DND-41 (cell line): ENCODE measurements around the gene MRM2.

ENCODE experiments used
- ATAC-seq: fragments of 200-7000 bp; cut with Tn5 transposase; 3 replicates; pipeline ENCODE4 v1.9.1; 2021; ENCODE audit warnings: low read depth; ENCODE audit not compliant: insufficient read depth
- DNase-seq: peaks from one replicate; pipeline ENCODE4 v3.0.0-alpha.2; 2020
- H2AFZ ChIP-seq: 2 replicates; pipeline ENCODE4 v1.6.0; 2012; ENCODE audit warnings: low read depth, low read length
- H3K27ac ChIP-seq: 2 replicates; pipeline ENCODE4 v1.5.1; 2012; ENCODE audit warnings: low read length, inconsistent platforms
- H3K27me3 ChIP-seq: fragments of 200-600 bp; sonication (generic); 2 replicates; pipeline ENCODE4 v1.6.0; 2012; ENCODE audit warnings: low read length, mild to moderate bottlenecking, inconsistent platforms; ENCODE audit not compliant: insufficient read depth, poor library complexity
- H3K36me3 ChIP-seq: 2 replicates; pipeline ENCODE4 v1.5.1; 2012; ENCODE audit warnings: low read length, inconsistent platforms; ENCODE audit not compliant: insufficient read depth
- H3K4me1 ChIP-seq: 2 replicates; pipeline ENCODE4 v1.5.1; 2012; ENCODE audit warnings: mild to moderate bottlenecking, low read length; ENCODE audit not compliant: insufficient read depth
- H3K4me2 ChIP-seq: 2 replicates; pipeline ENCODE4 v1.6.0; 2012; ENCODE audit warnings: mild to moderate bottlenecking, moderate library complexity, low read length, inconsistent platforms; ENCODE audit not compliant: insufficient read depth
- H3K4me3 ChIP-seq, 2 experiments: fragments of 200-600 bp in 1 of 2; shearing (Covaris generic) in 1 of 2; 2 replicates each; pipeline ENCODE4 v1.5.1; 2012 to 2016; ENCODE audit warnings: inconsistent platforms in 2 of 2, low read length in 2 of 2, mild to moderate bottlenecking in 2 of 2, low read depth in 1 of 2, moderate library complexity in 1 of 2
- H3K79me2 ChIP-seq: 2 replicates; pipeline ENCODE4 v1.6.0; 2012; ENCODE audit warnings: low read length, inconsistent platforms; ENCODE audit not compliant: insufficient read depth
- H3K9ac ChIP-seq: 2 replicates; pipeline ENCODE4 v1.6.0; 2012; ENCODE audit warnings: low read depth, mild to moderate bottlenecking, inconsistent platforms, low read length, moderate library complexity
- H3K9me3 ChIP-seq: 2 replicates; pipeline ENCODE4 v1.5.1; 2012; ENCODE audit warnings: low read length, moderate library complexity, mild to moderate bottlenecking, inconsistent platforms; ENCODE audit not compliant: insufficient read depth, severe bottlenecking
- H4K20me1 ChIP-seq: 2 replicates; pipeline ENCODE4 v1.6.0; 2012; ENCODE audit warnings: low read length; ENCODE audit not compliant: insufficient read depth
- EZH2 ChIP-seq: IDR thresholded peaks from 3 replicates; pipeline ENCODE4 v1.6.1; 2012; ENCODE audit warnings: borderline replicate concordance, low read depth, mild to moderate bottlenecking, moderate library complexity, low read length, inconsistent platforms; ENCODE audit not compliant: severe bottlenecking
- TF ChIP-seq, protein P1 (sequence below): IDR thresholded peaks from 2 replicates; pipeline ENCODE4 v1.5.1; 2012; ENCODE audit warnings: borderline replicate concordance, low read length, moderate library complexity, mild to moderate bottlenecking; ENCODE audit not compliant: poor library complexity, severe bottlenecking; ENCODE audit errors: extremely low read depth

MRM2 gene

DNA sequence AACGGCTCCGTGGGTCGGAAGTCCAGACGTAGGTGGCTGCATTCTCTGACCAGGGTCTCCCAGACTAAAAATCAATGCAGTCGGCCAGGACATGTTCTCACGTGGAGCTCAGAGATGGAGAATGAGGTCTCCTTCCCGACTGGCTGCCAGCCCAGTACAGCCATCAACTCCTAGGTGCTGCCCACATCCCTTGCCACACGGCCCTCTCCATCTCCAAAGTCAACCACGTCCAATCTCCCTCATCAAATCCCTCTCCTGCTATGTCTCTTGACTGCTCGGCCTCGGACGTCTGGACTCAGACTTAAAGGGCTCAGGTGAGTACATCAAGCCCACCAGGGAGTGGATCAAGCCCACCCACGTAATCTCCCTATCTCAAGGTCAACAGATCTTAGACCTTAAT lies 16.2 kb downstream of the MRM2 start:
- Histone ChIP-seq H3K4me1 (peaks cover 14% of the 10 kb centered on the region), H4K20me1 (peaks cover 55% of the 10 kb centered on the region), H3K79me2 (peaks cover 61% of the 10 kb centered on the region), H3K27me3 (no peaks in the 10 kb centered on the region), H3K4me2 (no peak overlapping the region), H3K4me3 (no peak overlapping the region), H2AFZ (no peak overlapping the region), H3K9me3 (no peaks in the 10 kb centered on the region), H3K36me3 (peaks cover 96% of the 10 kb centered on the region), H3K9ac (no peak overlapping the region), H3K27ac (no peak overlapping the region)
- ATAC-seq (no peak), DNase-seq (no peak)
- TF ChIP-seq, protein P1, sequence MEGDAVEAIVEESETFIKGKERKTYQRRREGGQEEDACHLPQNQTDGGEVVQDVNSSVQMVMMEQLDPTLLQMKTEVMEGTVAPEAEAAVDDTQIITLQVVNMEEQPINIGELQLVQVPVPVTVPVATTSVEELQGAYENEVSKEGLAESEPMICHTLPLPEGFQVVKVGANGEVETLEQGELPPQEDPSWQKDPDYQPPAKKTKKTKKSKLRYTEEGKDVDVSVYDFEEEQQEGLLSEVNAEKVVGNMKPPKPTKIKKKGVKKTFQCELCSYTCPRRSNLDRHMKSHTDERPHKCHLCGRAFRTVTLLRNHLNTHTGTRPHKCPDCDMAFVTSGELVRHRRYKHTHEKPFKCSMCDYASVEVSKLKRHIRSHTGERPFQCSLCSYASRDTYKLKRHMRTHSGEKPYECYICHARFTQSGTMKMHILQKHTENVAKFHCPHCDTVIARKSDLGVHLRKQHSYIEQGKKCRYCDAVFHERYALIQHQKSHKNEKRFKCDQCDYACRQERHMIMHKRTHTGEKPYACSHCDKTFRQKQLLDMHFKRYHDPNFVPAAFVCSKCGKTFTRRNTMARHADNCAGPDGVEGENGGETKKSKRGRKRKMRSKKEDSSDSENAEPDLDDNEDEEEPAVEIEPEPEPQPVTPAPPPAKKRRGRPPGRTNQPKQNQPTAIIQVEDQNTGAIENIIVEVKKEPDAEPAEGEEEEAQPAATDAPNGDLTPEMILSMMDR, result no peak
- TF ChIP-seq EZH2, result no peak

DNA sequence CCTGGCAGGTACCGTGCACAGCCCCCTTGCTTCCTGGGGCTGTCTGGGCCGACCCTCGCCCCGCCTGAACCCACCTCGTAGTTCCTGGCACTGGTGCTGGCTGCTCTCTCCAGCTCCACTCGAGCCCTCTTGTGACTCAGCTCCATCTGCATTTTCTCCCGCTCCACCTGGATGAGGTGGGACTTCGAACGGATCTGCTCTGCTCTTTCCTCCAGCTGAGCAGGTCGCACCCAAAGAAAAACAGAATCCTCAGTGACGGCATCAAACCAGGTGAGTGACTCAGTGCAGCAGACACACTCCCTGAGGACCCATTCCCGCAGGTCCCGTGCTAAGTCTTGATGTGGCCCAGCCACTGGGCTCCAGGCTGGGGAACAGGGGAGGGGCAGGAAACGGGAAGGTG lies 16.7 kb downstream of the MRM2 start:
- no peak overlapping the region for H3K9ac ChIP-seq
- no peaks in the 10 kb centered on the region for H3K9me3 ChIP-seq
- no peak overlapping the region for H3K4me2 ChIP-seq
- H3K27ac ChIP-seq, result no peak overlapping the region
- no peak for TF ChIP-seq EZH2
- TF ChIP-seq, protein P1, result no peak
- peaks cover 58% of the 10 kb centered on the region for H3K79me2 ChIP-seq
- H3K27me3 ChIP-seq, result no peaks in the 10 kb centered on the region
- H3K4me1 ChIP-seq, result peaks cover 9% of the 10 kb centered on the region
- no peak for DNase-seq
- H3K36me3 ChIP-seq, result peaks cover 96% of the 10 kb centered on the region
- H4K20me1 ChIP-seq, result peaks cover 53% of the 10 kb centered on the region
- no peak overlapping the region for H2AFZ ChIP-seq
- ATAC-seq, result no peak
- no peak overlapping the region for H3K4me3 ChIP-seq

DNA sequence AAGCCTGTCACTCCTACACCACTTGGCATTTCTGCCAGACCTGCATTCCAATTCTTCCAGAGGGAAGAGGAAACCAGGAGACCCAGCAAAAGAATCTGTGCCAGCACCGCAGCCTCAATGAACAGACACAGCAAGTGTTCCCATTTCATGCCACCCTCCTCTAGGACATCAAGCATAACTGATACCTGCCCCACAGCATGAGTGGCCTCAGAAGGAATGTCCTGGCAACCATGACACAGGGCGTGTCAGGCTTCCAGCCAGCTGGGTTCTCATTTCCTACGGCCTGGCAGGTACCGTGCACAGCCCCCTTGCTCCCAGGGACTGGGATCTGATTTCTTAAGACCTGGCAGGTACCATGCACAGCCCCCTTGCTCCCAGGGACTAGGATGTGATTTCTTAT lies 17.1 kb downstream of the MRM2 start:
- H3K9ac ChIP-seq, result no peak overlapping the region
- no peak overlapping the region for H3K4me3 ChIP-seq
- no peak overlapping the region for H2AFZ ChIP-seq
- H3K27ac ChIP-seq, result no peak overlapping the region
- H4K20me1 ChIP-seq, result peaks cover 53% of the 10 kb centered on the region
- H3K4me2 ChIP-seq, result no peak overlapping the region
- no peaks in the 10 kb centered on the region for H3K9me3 ChIP-seq
- TF ChIP-seq, protein P1, result no peak
- no peak for TF ChIP-seq EZH2
- peaks cover 96% of the 10 kb centered on the region for H3K36me3 ChIP-seq
- H3K79me2 ChIP-seq, result peaks cover 58% of the 10 kb centered on the region
- H3K4me1 ChIP-seq, result peaks cover 5% of the 10 kb centered on the region
- no peak for ATAC-seq
- no peak for DNase-seq
- H3K27me3 ChIP-seq, result no peaks in the 10 kb centered on the region

DNA sequence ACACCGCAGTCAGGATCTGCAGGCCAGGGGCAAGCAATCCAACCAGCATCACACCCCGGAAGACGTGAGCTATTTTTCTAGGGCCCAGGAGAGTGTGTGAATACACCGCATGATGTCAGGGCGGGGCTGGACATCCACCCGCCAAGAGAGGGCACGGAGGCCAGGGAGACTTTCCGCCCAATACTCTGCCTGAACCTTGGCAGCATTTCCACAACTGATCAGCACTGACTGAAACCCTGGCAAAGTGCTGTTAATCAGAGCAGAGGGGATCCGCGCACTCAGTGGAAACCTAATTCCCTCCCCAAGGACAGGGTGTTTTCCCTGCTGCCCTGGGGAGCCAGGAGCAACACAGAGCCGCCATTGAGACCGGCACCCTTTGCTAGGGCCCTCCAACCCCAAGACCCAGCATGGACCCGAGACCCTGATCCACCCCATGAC lies 17.5 kb downstream of the MRM2 start:
- H3K9me3 ChIP-seq, result no peaks in the 10 kb centered on the region
- H4K20me1 ChIP-seq, result peaks cover 53% of the 10 kb centered on the region
- H3K79me2 ChIP-seq, result peaks cover 57% of the 10 kb centered on the region
- H3K4me2 ChIP-seq, result no peak overlapping the region
- H2AFZ ChIP-seq, result no peak overlapping the region
- no peak overlapping the region for H3K4me3 ChIP-seq
- H3K27ac ChIP-seq, result no peak overlapping the region
- no peak for TF ChIP-seq EZH2
- TF ChIP-seq, protein P1, result no peak
- H3K9ac ChIP-seq, result no peak overlapping the region
- ATAC-seq, result no peak
- H3K4me1 ChIP-seq, result peaks cover under 1% of the 10 kb centered on the region; the same call in 1 of the 2 replicates
- H3K27me3 ChIP-seq, result no peaks in the 10 kb centered on the region
- DNase-seq, result no peak
- H3K36me3 ChIP-seq, result peaks cover 96% of the 10 kb centered on the region
